ENCODE data around the gene UBE2O. TPM values are rescaled to one million over a fixed set of nuclear protein-coding genes. Genes with fewer than 3 reads are reported as not detected.
A peak's percentile ranks its signal among the peaks of the same experiment; 100 is the strongest.

UBE2O gene
- polyA plus RNA-seq, 1 of the 3 experiments (the other 2 are of a cell fraction): 25.4 TPM

DNA sequence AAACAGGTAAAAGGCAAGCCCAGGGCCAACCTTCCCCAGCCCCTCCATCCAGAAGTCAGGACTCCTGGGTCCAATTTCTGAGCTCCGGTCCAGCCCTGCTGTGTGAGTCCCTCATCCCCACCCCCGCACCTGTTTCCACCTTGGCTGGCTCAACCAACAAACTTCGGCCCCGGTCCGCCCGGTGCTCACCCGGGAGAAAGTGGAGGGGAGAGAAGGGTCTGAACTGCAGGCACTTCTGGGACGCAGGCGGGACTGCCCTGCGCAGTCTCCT lies 47.7 kb upstream of the UBE2O start:
- H4K20me1 ChIP-seq (ENCODE audit: insufficient read depth): no peaks in the 10 kb centered on the region
- peaks cover 21% of the 10 kb centered on the region for H3F3A ChIP-seq (replicated peaks; ENCODE audit: insufficient read depth)
- peak overlapping the region; percentile 94 for H2AFZ ChIP-seq (ENCODE audit: low read depth)
- H3K4me1 ChIP-seq (ENCODE audit: control insufficient read depth in 1 of 2, insufficient read depth in 2 of 2, low read depth in 1 of 2, low read length in 1 of 2): peaks cover 21 to 56% of the 10 kb centered on the region in 2 experiments; a peak in 3 of 4 replicates
- ChIA-PET POLR2A (interaction anchor here (1.2 kb wide), 2 partner anchors 43 to 47 kb away, joined by 3 to 4 read pairs; partner anchors contain the start of gene UBE2O), CTCF (interaction anchor here (1.0 to 56.8 kb wide), 8 partner anchors 11 to 201 kb away, joined by 3 to 1687 read pairs (median 50); partner anchors contain the start of genes AANAT, RHBDF2 and UBE2O)
- H3K9me3 ChIP-seq: no peaks in the 10 kb centered on the region
- H3K9me2 ChIP-seq: no peaks in the 10 kb centered on the region
- WGBS (ENCODE audit: low lambda C conversion rate): 51% methylated on average over 8 of the region's 10 CpGs
- H3K4me3 ChIP-seq (ENCODE audit: low read depth in 2 of 2, low read length in 1 of 2): peak overlapping the region; percentile 65 to 78
- no peaks in the 10 kb centered on the region for H3K27me3 ChIP-seq (ENCODE audit: insufficient read depth)
- peak overlapping the region in 1 of 2 experiments; percentile 3; a peak in 1 of 4 replicates for H3K27ac ChIP-seq (ENCODE audit: low read depth in 2 of 2, low read length in 1 of 2)
- peak overlapping the region; percentile 68 for H3K9ac ChIP-seq
- peak overlapping the region; percentile 92 for H3K4me2 ChIP-seq
- no peaks in the 10 kb centered on the region for H3K36me3 ChIP-seq (replicated peaks in 1 of 2; ENCODE audit: control insufficient read depth in 1 of 2, insufficient read depth in 2 of 2, low read length in 1 of 2)
- TF ChIP-seq NFIC (IDR thresholded peaks at IDR 0.05; ENCODE audit: borderline replicate concordance) (no peak), TAF1 (IDR thresholded peaks at IDR 0.05; ENCODE audit: borderline replicate concordance, low read depth, low read length) (no peak), CHD2 (IDR thresholded peaks at IDR 0.05; ENCODE audit: low read length, partially characterized antibody) (peak; percentile 4)
- DNase-seq: no peak
- peaks cover 24% of the 10 kb centered on the region; the same call in 1 of the 2 replicates for H3K79me2 ChIP-seq (ENCODE audit: insufficient read depth)

DNA sequence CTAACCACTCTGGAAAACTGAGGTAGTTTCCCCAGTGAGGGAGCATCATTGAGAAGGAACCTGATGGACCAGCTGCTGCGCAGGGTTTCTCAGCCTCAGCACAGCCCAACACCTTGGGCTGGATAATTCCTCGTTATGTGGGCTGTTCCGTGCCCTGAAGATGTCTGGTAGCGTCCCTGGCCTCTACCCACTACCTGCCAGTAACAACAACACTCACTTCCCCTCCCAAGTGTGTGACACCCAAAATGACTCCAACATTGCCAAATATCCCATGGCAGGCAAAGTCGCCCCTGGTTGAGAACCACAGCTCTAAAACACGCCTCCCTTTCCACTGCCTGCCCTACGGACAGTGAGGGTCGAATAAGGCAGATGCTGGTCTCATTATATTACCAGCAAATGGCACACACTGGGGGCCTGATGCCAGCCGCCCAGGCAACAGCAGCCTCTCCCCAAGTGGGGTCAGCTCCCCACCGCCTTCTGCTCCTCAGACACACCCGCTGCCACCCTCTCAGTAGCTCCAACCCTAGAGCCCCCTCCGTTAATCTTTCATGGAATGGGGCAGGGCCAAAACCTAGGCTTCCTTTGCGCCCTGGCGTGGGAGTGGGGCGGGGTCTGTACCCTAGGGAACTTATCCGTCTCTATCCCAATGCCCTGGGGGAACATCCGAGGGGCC lies 47.3 kb upstream of the UBE2O start:
- Histone ChIP-seq H3K9ac (peak overlapping the region; percentile 68), H3F3A (replicated peaks; ENCODE audit: insufficient read depth) (peaks cover 21% of the 10 kb centered on the region), H3K27me3 (ENCODE audit: insufficient read depth) (no peaks in the 10 kb centered on the region), H3K27ac (ENCODE audit: low read depth in 2 of 2, low read length in 1 of 2) (no peak overlapping the region; a peak in 1 of 4 replicates), H4K20me1 (ENCODE audit: insufficient read depth) (no peaks in the 10 kb centered on the region), H3K4me2 (peak overlapping the region; percentile 92), H3K9me2 (no peaks in the 10 kb centered on the region), H3K9me3 (no peaks in the 10 kb centered on the region), H2AFZ (ENCODE audit: low read depth) (no peak overlapping the region), H3K79me2 (ENCODE audit: insufficient read depth) (peaks cover 24% of the 10 kb centered on the region; the same call in 1 of the 2 replicates), H3K36me3 (replicated peaks in 1 of 2; ENCODE audit: control insufficient read depth in 1 of 2, insufficient read depth in 2 of 2, low read length in 1 of 2) (no peaks in the 10 kb centered on the region), H3K4me3 (ENCODE audit: low read depth in 2 of 2, low read length in 1 of 2) (peak overlapping the region; percentile 65 to 78), H3K4me1 (ENCODE audit: control insufficient read depth in 1 of 2, insufficient read depth in 2 of 2, low read depth in 1 of 2, low read length in 1 of 2) (peaks cover 21 to 60% of the 10 kb centered on the region in 2 experiments; a peak in 3 of 4 replicates)
- CTCF ChIA-PET: interaction anchor here (1.0 to 56.8 kb wide), 12 partner anchors 11 to 201 kb away, joined by 3 to 1687 read pairs (median 22); partner anchors contain the start of genes AANAT, RHBDF2 and UBE2O
- TF ChIP-seq SMC3 (IDR thresholded peaks at IDR 0.05; ENCODE audit: low read depth, low read length) (no peak), ELF1 (IDR thresholded peaks at IDR 0.05) (no peak), FOXM1 (IDR thresholded peaks at IDR 0.05; ENCODE audit: low read depth) (no peak), TEAD4 (IDR thresholded peaks at IDR 0.05; ENCODE audit: borderline replicate concordance, insufficient read depth) (no peak), YY1 (IDR thresholded peaks at IDR 0.05; ENCODE audit: low read depth) (no peak), MEF2A (IDR thresholded peaks at IDR 0.05; ENCODE audit: borderline replicate concordance, low read depth) (no peak)
- TF ChIP-seq, protein P1, sequence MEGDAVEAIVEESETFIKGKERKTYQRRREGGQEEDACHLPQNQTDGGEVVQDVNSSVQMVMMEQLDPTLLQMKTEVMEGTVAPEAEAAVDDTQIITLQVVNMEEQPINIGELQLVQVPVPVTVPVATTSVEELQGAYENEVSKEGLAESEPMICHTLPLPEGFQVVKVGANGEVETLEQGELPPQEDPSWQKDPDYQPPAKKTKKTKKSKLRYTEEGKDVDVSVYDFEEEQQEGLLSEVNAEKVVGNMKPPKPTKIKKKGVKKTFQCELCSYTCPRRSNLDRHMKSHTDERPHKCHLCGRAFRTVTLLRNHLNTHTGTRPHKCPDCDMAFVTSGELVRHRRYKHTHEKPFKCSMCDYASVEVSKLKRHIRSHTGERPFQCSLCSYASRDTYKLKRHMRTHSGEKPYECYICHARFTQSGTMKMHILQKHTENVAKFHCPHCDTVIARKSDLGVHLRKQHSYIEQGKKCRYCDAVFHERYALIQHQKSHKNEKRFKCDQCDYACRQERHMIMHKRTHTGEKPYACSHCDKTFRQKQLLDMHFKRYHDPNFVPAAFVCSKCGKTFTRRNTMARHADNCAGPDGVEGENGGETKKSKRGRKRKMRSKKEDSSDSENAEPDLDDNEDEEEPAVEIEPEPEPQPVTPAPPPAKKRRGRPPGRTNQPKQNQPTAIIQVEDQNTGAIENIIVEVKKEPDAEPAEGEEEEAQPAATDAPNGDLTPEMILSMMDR (IDR thresholded peaks at IDR 0.05): no peak
- no peak for DNase-seq
- POLR2A ChIA-PET: interaction anchor here (1.2 kb wide), 2 partner anchors 44 to 47 kb away, joined by 3 to 4 read pairs; partner anchors contain the start of gene UBE2O
- 84% methylated on average over 17 of the region's 17 CpGs for WGBS (ENCODE audit: low lambda C conversion rate)

All from SK-N-SH (cell line).